DMS 273 treated with DMSO at 0.1 percent for 48 hours (cell line): ENCODE data around the gene AXIN1.
"Not testable (repeated sequence)": the region's sequence is repeated elsewhere in the genome, so short reads cannot be mapped to it uniquely, and the experiment has no call there.

ENCODE experiments used
- DNase-seq: peaks from one replicate; lab custom pipeline; 2025; lab: John Stamatoyannopoulos, UW

AXIN1 gene

GRCh38 chr16:264440-264951, 88.0 kb downstream of the AXIN1 start:
- DNase-seq, result no peak

- DNase-seq, result no peak
These were observed 88.6 kb downstream of the AXIN1 start for GRCh38 chr16:263944-264343.

- no peak for DNase-seq
These were observed 89.2 kb downstream of the AXIN1 start for GRCh38 chr16:263182-263774.

GRCh38 chr16:262121-262745, 90.3 kb downstream of the AXIN1 start:
- DNase-seq, result no peak

GRCh38 chr16:261031-261691, 91.4 kb downstream of the AXIN1 start:
- no peak for DNase-seq

- DNase-seq, result no peak
These were observed 92.2 kb downstream of the AXIN1 start for GRCh38 chr16:260326-260725.

GRCh38 chr16:259814-260253, 92.7 kb downstream of the AXIN1 start:
- DNase-seq, result no peak

GRCh38 chr16:259226-259625, 93.3 kb downstream of the AXIN1 start:
- DNase-seq, result no peak

GRCh38 chr16:258091-258490, 94.4 kb downstream of the AXIN1 start:
- DNase-seq, result not testable (repeated sequence)

GRCh38 chr16:255183-255582, 97.3 kb downstream of the AXIN1 start:
- no peak for DNase-seq

GRCh38 chr16:254461-254860, 98.1 kb downstream of the AXIN1 start:
- no peak for DNase-seq

GRCh38 chr16:253833-254232, 98.7 kb downstream of the AXIN1 start:
- DNase-seq, result no peak

- DNase-seq, result no peak
These were observed 99.9 kb downstream of the AXIN1 start for GRCh38 chr16:252366-253337.

GRCh38 chr16:249431-249830, 103.1 kb downstream of the AXIN1 start:
- DNase-seq, result no peak

GRCh38 chr16:247027-247426, 105.5 kb downstream of the AXIN1 start:
- DNase-seq, result no peak

- DNase-seq, result no peak
These were observed 107.4 kb downstream of the AXIN1 start for GRCh38 chr16:245105-245504.

- no peak for DNase-seq
These were observed 109.2 kb downstream of the AXIN1 start for GRCh38 chr16:243348-243747.

GRCh38 chr16:242281-242680, 110.2 kb downstream of the AXIN1 start:
- DNase-seq, result no peak

GRCh38 chr16:240559-240958, 112.0 kb downstream of the AXIN1 start:
- no peak for DNase-seq

GRCh38 chr16:239948-240277, 112.6 kb downstream of the AXIN1 start:
- no peak for DNase-seq
